PC-3 (cell line): ENCODE data around the gene ZNF146.

Experiments
- EZH2 ChIP-seq: fragments of 300-600 bp; sonication (generic); IDR thresholded peaks from one replicate; pipeline ENCODE4 v1.6.1; 2017; ENCODE audit warnings: antibody characterized with exemption, mild to moderate bottlenecking, low read length; ENCODE audit not compliant: unreplicated experiment
- EZH2phosphoT487 ChIP-seq: fragments of 300-600 bp; sonication (generic); IDR thresholded peaks from 2 replicates; pipeline ENCODE4 v1.6.1; 2018; ENCODE audit warnings: mild to moderate bottlenecking, antibody characterized with exemption, low read length, borderline replicate concordance
- TF ChIP-seq, protein P1 (sequence below): fragments of 300-600 bp; sonication (generic); conservative IDR thresholded peaks from 2 replicates; pipeline ENCODE4 v1.5.1; 2017; ENCODE audit warnings: antibody characterized with exemption, low read depth, mild to moderate bottlenecking, low read length

GRCh38 chr19:36207605-36208252, 7.2 kb upstream of the ZNF146 start:
- TF ChIP-seq, protein P1, sequence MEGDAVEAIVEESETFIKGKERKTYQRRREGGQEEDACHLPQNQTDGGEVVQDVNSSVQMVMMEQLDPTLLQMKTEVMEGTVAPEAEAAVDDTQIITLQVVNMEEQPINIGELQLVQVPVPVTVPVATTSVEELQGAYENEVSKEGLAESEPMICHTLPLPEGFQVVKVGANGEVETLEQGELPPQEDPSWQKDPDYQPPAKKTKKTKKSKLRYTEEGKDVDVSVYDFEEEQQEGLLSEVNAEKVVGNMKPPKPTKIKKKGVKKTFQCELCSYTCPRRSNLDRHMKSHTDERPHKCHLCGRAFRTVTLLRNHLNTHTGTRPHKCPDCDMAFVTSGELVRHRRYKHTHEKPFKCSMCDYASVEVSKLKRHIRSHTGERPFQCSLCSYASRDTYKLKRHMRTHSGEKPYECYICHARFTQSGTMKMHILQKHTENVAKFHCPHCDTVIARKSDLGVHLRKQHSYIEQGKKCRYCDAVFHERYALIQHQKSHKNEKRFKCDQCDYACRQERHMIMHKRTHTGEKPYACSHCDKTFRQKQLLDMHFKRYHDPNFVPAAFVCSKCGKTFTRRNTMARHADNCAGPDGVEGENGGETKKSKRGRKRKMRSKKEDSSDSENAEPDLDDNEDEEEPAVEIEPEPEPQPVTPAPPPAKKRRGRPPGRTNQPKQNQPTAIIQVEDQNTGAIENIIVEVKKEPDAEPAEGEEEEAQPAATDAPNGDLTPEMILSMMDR, result no peak
- TF ChIP-seq EZH2 (no peak), EZH2phosphoT487 (no peak)
